ENCODE measurements around the gene CLPTM1L. TPM values are rescaled to one million over a fixed set of nuclear protein-coding genes. Genes with fewer than 3 reads are reported as not detected.

Gene CLPTM1L
- total RNA-seq, 4 donors from 2014 or later = 78.0 to 143 (median 104) TPM

GRCh38 chr5:1332461-1333001 lies 12.4 kb downstream of the CLPTM1L start:
- WGBS, 2 donors (ENCODE audit: low coverage in 1 of 2) = 79 to 92% methylated on average over 7 to 11 of the region's 11 CpGs
- peaks cover 0 to 28% (median 12%) of the 10 kb centered on the region in 4 donors for H3K36me3 ChIP-seq
- intact Hi-C loops (cut with DNase I; ENCODE audit: low total_unique reads) = no loop called here

GRCh38 chr5:1331861-1332405 lies 13.0 kb downstream of the CLPTM1L start:
- 89 to 93% methylated on average over 8 to 11 of the region's 11 CpGs for WGBS, 2 donors (ENCODE audit: low coverage in 1 of 2)
- H3K27ac ChIP-seq = no peak overlapping the region
- no peak for TF ChIP-seq EP300 (IDR thresholded peaks at IDR 0.05; ENCODE audit: low read depth)
- TF ChIP-seq, protein P1, sequence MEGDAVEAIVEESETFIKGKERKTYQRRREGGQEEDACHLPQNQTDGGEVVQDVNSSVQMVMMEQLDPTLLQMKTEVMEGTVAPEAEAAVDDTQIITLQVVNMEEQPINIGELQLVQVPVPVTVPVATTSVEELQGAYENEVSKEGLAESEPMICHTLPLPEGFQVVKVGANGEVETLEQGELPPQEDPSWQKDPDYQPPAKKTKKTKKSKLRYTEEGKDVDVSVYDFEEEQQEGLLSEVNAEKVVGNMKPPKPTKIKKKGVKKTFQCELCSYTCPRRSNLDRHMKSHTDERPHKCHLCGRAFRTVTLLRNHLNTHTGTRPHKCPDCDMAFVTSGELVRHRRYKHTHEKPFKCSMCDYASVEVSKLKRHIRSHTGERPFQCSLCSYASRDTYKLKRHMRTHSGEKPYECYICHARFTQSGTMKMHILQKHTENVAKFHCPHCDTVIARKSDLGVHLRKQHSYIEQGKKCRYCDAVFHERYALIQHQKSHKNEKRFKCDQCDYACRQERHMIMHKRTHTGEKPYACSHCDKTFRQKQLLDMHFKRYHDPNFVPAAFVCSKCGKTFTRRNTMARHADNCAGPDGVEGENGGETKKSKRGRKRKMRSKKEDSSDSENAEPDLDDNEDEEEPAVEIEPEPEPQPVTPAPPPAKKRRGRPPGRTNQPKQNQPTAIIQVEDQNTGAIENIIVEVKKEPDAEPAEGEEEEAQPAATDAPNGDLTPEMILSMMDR (IDR thresholded peaks at IDR 0.05) = no peak
- TF ChIP-seq POLR2A (IDR thresholded peaks at IDR 0.05) = no peak
- TF ChIP-seq POLR2AphosphoS5 (IDR thresholded peaks at IDR 0.05) = no peak

More at GRCh38 chr5:1332461-1333001, 12.4 kb downstream of the CLPTM1L start:
- DNase-seq = no peak
- in situ Hi-C loops (cut with MboI; ENCODE audit: low pct_ligation_motif_present in 1 of 4, low pct_unique_long_range_greater_than_20kb in 1 of 4, low sequenced_read_pairs in 3 of 4) = no loop called here
- Histone ChIP-seq H3K27me3 (no peaks in the 10 kb centered on the region), H3K4me1 (peaks cover 0 to 11% (median 0%) of the 10 kb centered on the region in 4 donors), H3K9me3 (no peaks in the 10 kb centered on the region), H3K4me3 (no peak overlapping the region), H3K27ac (no peak overlapping the region)
- TF ChIP-seq POLR2AphosphoS5 (IDR thresholded peaks at IDR 0.05) = no peak
- no peak for TF ChIP-seq POLR2A (IDR thresholded peaks at IDR 0.05)
- TF ChIP-seq, protein P1 (IDR thresholded peaks at IDR 0.05) = no peak
- no peak for TF ChIP-seq EP300 (IDR thresholded peaks at IDR 0.05; ENCODE audit: low read depth)

GRCh38 chr5:1330847-1331831 lies 13.8 kb downstream of the CLPTM1L start:
- intact Hi-C loops (cut with DNase I; ENCODE audit: low total_unique reads) (no loop called here), in situ Hi-C loops (cut with MboI; ENCODE audit: low pct_ligation_motif_present in 1 of 4, low pct_unique_long_range_greater_than_20kb in 1 of 4, low sequenced_read_pairs in 3 of 4) (no loop called here)
- peak; percentile 8 for DNase-seq
- Histone ChIP-seq H3K4me3 (no peak overlapping the region), H3K36me3 (peaks cover 0 to 28% (median 7%) of the 10 kb centered on the region in 4 donors), H3K9me3 (no peaks in the 10 kb centered on the region), H3K4me1 (peaks cover 0 to 11% (median 0%) of the 10 kb centered on the region in 4 donors), H3K27ac (peak overlapping the region in 3 of 4 donors; percentile 25 to 33 (median 28)), H3K27me3 (no peaks in the 10 kb centered on the region)
- 50 to 80% methylated on average over 2 to 35 of the region's 35 CpGs for WGBS, 2 donors (ENCODE audit: low coverage in 1 of 2)
- TF ChIP-seq, protein P1 (IDR thresholded peaks at IDR 0.05) = no peak
- TF ChIP-seq POLR2A (IDR thresholded peaks at IDR 0.05) (no peak), EP300 (IDR thresholded peaks at IDR 0.05; ENCODE audit: low read depth) (no peak), POLR2AphosphoS5 (IDR thresholded peaks at IDR 0.05) (no peak)

More at GRCh38 chr5:1331861-1332405, 13.0 kb downstream of the CLPTM1L start:
- no peak for DNase-seq
- H3K4me1 ChIP-seq = peaks cover 0 to 11% (median 0%) of the 10 kb centered on the region in 4 donors
- in situ Hi-C loops (cut with MboI; ENCODE audit: low pct_ligation_motif_present in 1 of 4, low pct_unique_long_range_greater_than_20kb in 1 of 4, low sequenced_read_pairs in 3 of 4) = no loop called here
- H3K36me3 ChIP-seq = peaks cover 0 to 28% (median 9%) of the 10 kb centered on the region in 4 donors
- no peaks in the 10 kb centered on the region for H3K9me3 ChIP-seq
- no peak overlapping the region for H3K4me3 ChIP-seq
- no peaks in the 10 kb centered on the region for H3K27me3 ChIP-seq
- intact Hi-C loops (cut with DNase I; ENCODE audit: low total_unique reads) = no loop called here

Measured in transverse colon (tissue), 4 donors.